DMS 273 (cell line): ENCODE results near the gene QSOX2.
"Not testable (repeated sequence)": the region's sequence is repeated elsewhere in the genome, so short reads cannot be mapped to it uniquely, and the experiment has no call there.

Experiments
- DNase-seq: peaks from one replicate; lab custom pipeline; 2025; ENCODE audit not compliant: unreplicated experiment; lab: John Stamatoyannopoulos, UW

QSOX2 gene

DNA sequence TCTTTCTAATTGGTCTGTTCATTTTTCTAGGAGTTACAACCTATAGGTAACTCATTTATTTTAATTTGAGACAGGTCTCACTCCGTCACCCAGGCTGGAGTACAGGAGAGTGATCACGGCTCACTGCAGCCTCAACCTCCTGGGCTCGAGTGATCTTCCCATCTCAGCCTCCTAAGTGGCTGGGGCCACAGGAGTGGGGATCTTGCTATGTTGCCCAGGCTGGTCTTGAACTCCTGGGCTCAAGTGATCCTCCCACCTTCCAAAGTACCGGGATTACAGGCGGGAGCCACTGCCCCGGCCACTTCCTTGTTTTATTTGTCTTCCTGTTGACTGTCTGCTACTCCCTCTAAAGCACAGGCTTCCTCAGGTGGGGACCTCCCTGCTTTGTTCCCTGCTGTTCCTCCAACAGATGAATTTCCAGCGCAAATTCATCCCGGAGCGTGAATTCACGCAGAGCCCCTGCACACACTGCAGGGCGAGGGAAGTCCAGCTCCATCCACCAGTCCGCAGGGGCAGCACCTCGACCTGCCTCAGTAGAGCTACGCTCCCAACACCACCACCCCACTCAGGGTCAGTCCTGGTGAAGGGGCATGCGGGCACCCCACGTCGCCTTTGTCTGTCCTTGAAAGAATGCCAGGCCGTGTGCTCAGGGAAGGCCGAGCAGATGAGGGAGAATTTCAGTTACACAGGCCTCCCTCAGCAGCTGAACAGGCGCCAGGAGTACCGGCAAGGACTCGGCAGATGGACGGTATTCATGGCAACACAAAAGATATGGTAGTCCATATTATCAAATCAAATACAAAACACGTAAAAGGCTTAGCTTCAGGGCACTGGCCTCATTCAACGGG, 6.3 kb downstream of the QSOX2 start:
- DNase-seq = peak; percentile 92

DNA sequence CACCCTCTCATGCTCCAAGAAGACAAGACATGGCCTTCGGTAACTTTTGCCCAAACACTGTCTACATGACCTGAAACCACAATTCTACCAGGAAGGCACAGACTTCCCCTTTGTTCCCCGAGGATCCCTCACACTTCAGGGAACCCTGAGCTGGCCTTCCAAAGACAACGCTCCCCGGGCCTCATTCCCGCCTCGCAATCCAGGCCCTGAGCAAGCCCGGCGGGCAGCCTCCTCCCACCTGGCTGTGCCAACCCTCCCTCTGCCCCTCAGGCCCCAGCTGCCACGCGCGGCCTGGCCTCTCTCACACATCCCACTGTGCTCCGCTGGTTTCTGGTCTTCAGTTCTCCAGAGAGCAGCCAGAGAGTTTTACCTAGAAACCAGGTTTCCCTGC, 7.3 kb downstream of the QSOX2 start:
- DNase-seq = peak; percentile 50

DNA sequence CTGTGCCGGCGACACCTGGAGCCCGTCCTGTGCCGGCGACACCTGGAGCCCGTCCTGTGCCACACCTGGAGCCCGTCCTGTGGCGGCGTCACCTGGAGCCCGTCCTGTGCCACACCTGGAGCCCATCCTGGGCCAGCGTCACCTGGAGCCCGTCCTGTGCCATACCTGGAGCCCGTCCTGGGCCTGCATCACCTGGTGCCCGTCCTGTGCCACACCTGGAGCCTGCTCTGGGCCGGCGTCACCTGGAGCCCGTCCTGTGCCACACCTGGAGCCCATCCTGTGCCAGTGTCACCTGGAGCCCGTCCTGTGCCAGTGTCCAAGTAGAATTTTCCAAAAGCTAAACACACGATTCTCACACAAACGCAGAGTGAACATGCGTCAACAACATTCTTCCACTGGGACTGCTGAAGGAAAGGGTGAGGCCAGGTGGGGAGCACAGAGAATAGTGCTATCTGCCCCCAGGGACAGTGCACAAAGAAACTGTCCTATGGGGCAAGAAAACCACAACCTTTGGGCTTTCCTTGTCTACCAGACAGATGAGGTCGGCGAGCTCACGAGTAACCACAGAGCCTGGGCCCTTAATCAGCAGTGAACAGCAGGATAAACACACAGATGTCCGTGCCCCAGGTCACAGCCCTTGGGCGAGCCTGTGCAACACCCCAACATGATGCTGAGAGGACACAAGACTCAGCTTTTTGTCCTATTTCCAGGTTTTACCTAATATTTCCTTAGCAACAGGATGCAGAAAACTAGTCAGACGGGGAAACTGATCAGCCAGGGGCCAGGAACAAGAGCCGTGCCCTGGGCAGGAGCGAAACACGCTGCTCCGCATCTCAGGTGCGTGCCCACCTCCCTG, 7.9 kb downstream of the QSOX2 start:
- DNase-seq = no peak

DNA sequence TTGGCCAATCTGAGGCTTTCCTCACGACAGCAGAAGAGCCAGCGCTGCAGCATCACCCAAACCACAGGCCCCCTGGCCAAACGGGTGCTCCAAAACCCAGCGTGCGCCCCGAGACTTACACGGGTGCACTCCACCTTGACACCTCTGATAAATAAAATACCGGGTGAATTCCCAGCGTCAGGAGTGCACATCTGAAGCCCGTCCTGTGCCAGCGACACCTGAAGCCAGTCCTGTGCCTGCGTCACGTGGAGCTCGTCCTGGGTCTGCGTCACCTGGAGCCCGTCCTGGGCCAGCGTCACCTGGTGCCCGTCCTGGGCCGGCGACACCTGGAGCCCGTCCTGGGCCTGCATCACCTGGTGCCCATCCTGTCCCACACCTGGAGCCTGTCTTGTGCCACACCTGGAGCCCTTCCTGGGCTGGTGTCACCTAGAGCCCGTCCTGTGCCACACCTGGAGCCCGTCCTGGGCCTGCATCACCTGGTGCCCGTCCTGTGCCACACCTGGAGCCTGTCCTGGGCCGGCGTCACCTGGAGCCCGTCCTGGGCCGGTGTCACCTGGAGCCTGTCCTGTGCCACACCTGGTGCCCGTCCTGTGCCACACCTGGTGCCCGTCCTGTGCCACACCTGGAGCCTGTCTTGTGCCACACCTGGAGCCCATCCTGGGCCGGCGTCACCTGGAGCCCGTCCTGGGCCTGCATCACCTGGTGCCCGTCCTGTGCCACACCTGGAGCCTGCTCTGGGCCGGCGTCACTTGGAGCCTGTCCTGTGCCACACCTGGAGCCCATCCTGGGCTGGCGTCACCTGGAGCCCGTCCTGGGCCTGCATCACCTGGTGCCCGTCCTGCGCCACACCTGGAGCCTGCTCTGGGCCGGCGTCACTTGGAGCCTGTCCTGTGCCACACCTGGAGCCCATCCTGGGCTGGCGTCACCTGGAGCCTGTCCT, 8.9 kb downstream of the QSOX2 start:
- not testable (repeated sequence) for DNase-seq

DNA sequence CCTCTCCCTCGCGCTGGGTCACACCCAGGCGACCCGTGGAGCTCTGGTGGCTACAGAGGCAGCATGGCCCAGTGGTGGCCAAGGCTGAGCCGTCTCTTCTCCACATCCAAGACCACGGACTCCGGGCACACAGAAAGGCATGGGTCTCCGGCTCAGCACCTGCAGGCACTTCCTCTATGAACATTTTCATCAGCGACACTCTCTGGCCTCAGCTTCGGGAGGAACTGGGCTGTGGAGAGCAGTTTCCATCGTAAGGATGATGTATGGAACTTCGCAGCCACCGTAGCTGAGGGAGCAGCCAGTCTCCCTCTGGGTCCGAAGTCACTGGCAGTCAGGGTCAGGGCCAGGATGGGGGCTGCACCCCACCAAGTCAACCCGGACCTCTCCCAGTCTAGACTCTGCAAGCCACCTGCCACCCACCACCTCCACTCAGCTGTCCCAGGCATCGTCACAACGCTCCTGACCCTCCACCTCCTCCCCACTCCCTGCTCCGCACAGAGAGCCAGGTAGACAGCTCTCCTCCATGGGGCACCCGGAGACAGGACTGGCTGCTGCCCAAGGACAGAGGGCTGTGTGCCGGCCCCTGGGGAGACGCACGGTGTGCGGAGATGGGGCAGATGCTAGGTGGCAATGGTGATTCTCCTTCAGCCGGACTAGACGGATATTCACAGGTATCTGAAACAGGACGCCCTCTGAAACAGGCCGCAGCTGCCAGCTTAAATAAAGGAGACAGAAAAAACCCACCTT, 9.7 kb downstream of the QSOX2 start:
- DNase-seq = no peak

DNA sequence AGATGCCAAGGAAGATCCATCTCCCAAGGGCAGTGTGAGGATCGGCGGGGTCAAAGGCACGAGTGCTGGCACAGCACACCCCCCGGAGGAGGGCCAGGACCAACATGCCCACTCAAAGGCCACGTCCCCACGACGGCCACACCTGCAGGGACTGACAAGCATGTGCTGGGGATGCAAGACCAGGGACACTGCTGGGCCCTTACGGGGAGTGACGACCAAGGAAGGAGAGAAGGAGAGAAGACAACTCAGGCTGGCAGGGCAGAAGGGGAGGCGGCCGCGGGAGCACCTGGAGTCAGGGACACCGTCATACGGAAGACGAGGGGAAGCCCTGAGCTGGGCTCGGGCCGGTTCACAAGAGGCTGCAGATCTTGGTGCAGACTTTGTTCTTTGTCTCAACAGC, 10.4 kb downstream of the QSOX2 start:
- no peak for DNase-seq

DNA sequence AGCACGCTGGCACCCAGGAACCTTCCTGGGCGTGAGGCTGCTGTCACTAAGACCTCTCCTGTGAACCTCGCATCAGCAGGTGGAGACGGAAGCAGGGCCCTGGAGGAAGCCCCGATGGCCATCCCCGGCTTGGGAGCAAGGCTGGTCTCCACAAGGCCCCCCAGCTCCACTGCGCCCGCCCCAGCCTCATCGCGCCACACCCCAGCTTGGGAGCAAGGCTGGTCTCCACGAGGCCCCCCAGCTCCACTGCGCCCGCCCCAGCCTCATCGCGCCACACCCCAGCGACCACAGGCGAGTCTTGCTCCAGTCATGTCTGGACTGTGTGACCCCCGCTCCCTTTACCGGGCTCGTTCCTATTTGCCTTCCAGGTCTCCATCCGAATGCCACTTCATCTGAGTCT, 11.0 kb downstream of the QSOX2 start:
- DNase-seq = no peak

DNA sequence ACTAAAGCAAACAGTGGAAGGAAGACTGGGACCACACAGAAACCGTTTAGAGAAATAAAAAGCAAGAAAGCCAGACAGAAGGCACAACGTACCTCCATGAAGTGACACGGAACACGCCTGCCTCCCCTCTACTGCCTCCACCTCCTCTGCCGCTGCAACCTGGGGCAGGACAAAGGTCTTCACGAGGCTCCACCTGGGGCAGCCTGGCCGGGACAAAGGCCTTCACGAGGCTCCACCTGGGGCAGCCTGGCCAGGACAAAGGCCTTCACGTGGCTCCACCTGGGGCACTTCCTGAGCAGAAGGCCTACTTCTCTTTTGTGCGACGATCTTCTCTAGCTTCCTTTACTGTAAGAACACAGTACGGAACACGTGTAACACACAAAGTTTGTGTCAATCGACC, 11.7 kb downstream of the QSOX2 start:
- DNase-seq = no peak

DNA sequence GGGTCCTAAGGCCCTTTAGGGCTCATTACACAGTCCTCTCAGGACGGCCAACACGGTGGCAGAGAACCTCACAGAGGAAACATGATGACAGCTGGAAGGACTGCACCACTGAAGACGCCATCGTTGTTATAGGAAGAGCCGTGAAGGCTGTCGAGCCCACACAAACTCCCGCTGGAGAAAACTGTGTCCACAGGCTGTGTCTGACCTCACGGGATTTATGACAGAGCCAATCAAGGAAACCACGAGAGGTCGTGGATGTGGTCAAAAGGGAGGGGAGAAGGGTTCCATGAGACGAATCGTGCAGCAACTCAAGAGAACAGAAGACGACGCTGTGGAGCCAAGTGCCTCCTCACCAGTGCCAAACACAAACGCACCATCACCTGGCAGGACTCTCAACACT, 12.2 kb downstream of the QSOX2 start:
- no peak for DNase-seq

DNA sequence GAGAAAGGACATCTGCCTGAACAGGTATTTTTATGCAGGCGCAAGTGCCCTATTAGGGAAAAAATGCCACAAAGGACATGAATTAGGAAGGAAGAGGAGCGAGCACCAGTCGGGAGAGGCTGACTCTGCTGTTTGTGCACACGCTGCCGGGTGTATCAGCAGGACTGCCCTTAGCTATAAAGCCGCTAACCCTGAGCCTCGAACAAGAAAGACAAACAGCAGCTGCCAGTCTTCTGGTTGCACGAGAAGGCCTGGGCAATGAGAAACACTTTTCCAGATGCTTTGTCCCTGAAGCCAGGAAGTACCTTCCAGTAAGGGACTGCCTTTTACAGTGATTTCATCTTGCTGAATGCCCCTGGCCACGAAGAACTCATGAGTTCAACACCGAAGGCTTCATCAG, 12.6 kb downstream of the QSOX2 start:
- DNase-seq = peak; percentile 58

DNA sequence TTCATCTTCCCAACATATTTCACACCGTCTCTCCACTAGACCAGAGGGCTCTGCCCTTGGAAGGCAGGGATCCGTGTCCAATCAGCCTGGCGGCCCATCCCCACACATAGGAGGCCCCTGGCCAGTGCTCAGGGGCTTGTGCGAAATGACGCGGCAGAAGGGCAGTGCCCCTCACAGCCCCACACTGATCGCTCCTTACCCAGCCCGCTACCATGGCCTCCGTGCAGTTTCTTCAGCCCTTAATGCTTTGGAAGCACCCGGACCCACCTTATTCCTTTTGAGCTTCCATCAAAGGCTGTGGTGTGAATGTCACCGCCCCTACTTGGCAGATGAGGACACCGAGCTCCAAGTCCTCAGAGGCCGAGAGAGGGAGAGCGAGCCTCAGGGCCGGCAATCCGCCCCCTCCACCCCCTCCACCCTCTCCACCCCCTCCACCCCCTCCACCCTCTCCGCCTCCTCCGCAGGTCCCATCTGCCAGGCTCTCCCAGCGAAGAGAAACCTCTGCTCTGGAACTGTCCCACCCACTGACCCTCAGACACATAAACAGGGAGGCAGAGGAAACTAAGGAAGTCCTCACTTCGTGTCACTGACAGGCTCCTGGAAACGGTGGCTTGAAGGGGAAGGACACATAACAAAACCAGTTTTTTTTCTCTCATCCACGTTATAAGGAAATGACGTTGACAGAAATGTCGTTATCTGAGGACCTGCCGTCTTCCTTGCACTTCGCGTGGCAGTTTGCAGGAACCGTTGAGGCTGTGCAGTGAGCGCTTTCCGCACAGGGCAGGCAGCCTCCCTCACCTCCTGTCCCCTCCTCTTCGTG, 13.9 kb downstream of the QSOX2 start:
- DNase-seq = no peak

DNA sequence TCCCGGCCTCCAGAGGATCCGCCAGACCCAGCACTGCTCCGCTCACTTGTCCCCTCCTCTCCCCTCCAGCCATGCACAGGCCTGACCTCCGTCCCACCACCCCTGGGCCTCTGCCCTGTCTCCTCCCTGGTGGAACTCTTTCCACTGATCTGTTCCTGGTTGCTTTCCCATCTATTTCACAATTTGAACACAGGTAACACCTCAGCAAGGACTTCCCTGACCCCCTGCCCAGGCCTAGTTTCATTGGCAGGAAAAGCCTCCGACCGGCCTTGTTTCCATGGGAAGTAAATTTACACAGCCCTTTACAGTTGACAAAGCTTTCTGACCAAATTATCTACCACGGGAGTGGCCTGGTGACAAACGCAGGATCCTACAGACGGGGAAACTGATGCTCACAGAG, 14.8 kb downstream of the QSOX2 start:
- DNase-seq = no peak

DNA sequence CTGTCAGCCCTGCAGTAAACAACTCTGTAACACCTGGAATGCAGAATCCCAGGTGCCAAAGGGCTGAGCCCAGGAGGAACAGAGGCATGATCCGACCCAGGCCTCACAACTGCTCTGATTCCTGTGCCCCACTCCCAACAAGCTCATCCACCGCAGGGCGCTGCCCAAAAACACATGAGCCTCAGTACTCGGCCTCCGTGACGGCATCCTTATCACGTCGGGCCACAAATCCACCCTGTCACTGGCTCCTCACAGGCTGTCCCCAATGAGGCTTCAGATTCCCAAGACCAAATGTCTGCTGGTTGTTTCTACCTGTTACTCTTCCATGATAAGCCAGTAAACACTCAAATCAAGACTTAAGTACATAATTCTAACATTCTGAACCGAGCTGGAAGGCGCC, 15.2 kb downstream of the QSOX2 start:
- no peak for DNase-seq

DNA sequence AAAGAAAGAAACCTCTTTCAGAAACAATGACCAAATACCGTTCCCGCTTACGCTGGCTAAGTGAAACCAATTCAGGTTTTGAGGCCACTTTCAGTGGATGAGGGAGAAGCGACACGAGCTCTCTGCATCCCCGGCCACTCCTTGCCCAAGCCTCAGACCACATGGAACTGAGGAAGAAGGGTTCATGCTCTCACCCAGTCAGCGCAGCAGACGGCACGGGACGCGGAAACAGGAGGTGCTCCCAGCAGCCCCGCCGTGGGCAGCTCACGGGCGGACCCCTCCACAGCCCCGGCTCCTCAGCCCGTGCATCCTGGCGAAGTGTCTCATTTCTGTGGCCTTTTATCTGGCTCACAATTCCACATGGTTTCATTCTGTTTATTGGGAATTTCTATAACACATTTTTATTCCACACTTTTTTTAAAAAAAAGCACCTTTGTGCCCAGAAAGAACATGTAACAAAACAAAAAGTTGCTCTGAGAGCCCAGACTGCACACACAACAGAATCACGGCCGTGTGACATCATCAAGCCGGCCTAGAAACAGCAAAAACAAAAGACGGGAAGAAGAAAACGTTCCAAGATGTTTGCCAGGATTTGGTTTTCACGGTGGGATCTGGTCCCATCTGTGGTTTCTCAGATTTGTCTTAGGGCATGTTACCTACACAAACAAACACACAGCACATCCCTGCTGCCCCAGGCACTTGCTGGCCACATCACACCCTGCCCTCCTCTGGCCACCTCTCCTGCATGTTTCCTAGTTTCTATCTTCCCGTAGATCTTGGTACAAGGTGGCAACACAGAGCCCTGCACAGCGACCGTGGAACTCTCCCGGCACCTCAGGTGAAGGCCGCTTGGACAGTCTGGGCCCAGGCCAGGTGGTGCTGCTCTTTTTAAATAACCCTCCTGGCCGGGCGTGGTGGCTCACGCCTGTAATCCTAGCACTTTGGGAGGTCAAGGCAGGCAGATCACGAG, 16.2 kb downstream of the QSOX2 start:
- no peak for DNase-seq

DNA sequence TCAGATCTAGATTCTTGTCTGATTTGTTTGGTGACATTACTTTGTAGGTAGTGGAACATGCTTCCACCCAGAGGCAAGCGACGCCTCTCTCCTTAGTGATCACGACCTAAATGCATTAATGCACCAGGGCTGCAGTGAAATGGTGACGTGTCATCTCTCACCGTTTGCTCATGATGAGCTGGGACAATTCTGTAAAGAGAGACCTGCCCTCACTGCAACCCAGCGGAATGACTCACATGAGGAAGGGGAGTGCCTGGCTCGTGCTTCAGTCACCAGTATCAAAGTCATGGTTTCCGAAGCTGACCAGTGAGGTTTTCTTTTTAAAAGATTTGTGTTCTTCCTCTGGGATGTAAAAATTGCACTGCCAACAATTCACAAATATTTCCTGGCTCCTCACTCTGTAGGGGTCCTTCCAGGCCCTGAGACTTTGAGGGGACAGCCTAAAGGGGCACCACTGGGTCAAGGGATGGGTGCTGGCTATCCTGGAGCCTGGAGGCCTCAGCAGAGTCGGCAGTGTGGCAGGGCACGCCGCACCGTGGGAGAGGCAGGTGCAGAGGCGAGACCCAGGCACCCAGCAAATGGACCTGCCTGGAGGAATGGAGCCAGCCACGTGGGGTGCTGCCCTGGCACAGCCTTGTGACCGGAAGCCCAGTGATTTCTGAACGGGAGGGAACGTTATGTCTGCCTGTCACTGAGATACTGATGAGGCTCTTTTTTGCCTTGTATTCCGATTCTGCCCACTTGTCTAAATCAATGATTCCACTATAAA, 17.3 kb downstream of the QSOX2 start:
- DNase-seq = no peak

DNA sequence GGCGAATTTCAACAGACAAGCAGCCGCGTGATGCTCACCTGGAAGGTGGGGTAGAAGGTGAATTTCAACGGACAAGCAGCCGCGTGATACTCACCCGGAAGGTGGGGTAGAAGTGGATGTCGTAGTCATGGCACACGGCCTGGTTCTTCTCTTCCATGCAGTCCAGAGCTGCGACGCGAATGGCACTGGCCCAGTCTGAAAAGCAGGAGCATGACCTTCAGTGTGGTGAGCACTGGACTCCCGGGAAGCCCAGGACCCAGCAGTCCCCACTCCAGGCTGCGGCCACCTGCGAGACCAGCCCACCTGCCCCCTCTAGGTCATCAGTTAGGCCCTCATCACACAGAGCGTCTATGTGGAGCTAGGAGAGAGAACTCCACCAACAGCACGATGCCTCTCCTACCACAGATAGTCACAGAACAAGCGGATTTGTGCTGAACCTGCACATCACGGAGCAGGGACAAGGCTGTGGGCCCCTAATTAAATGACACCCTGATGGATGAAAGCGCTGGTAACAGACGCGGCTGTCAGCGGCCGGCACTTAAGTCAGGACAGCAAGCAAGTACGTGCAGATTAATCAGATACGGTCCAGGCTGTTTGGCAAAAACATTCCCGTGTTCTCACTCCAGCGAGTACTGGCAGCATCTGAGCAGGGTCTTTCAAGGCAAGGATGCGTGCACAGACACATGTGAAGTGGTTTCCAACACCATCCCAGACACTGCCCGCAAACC, 18.8 kb downstream of the QSOX2 start:
- no peak for DNase-seq
